GM19455 (cell line): Measurements from ENCODE around the gene ZNF441.
"Not testable (repeated sequence)": the region's sequence is repeated elsewhere in the genome, so short reads cannot be mapped to it uniquely, and the experiment has no call there.

ENCODE experiments used
- ATAC-seq: cut with Tn5 transposase; IDR thresholded peaks from one replicate; pipeline ENCODE4 v1.9.1; 2021; ENCODE audit not compliant: unreplicated experiment

The ZNF441 gene

DNA sequence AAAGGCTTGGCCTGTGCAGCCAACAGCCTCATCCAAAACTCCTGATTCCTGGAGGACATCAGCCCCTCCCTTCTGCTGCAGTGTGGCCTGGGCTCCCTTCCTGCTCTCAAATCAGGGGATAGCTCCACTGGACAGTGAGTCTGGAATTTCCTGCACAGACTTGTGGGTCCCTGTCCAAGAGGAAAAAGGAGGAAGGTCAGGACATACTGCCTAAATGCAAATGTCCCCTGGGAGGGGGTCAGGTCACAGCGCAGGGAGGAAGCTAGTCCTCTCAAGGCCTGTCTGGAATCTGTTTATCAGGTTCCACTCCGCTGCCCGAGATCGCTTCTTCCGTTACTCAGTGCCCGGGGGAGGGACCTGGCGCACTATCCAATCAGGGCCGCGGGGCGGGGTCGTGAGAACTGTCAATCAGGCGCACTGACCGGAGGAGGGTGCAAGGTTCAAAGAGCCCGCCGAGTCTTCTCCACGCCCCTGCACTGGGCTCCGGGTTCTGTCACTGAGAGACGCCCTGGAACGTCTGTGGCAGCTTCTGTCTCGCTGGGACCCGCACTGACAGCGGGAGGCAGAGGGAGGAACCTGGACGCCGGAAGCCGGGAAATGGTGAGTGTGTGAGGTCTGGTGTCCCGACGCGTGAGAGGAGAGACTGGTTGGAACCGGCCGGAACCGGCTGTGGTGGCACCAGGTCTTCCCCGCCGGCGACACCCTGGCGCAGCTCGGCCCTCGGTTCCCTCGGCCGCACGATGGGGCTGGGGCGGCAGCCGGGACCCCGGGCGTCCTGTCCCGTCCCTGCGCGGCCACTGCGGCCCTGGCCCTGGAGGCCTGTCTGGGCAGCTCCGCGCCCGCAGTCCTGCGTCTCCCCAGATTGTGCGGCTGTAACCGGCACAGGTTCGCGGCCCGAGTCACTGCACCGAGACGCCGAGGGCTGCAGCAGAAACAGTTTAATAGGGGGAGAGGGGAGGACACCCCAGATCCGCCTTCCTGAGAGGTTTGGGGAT is at the start of gene ZNF441:
Gene ZNF441 (plus strand): TSS at position 404 of the 995 bp plus-strand sequence. CDS start 194 bp downstream, at position 598.
- peak; percentile 90 for ATAC-seq

DNA sequence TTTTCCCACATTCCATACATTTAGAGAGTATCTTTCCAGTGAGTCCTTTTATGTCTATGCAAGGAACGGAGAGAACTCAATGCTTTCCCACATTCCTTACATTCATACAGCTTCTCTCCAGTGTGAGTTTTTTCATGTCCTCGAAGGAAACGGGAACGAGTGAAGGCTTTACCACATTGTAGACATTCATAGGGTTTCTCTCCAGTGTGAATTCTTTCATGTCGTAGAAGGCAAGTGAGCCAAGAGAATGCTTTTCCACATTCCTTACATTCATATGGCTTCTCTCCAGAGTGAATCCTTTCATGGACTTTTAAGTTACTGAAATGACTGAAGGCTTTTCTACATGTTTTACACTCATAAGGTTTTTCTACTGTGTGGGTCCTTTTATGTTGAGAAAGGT is 45.1 kb upstream of the ZNF441 start:
- ATAC-seq = no peak

- ATAC-seq = no peak
Observed at GRCh38 chr19:11722414-11722813, 44.4 kb upstream of the ZNF441 start.

- ATAC-seq = no peak
Observed at GRCh38 chr19:11729586-11729985, 37.2 kb upstream of the ZNF441 start.

DNA sequence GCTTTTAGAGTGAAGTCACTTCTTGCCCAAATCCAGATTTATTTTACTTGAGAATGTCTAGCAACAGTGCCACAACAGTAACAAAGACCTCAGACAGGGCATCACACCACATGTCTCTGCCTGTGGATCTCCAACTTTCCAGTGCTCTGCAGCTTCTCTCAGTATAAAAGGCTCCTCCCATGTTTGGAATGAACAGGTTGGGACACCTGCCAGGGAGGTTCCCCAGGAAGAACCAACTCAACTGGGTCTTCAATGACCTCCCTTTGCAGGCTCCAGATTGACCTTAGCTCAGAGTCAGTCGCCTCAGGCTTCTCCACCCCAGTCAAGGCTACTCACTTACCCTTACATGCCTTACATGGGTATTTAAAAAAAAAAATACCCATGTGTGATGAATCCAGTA is 31.4 kb upstream of the ZNF441 start:
- ATAC-seq = no peak

- ATAC-seq = no peak
Observed at GRCh38 chr19:11736696-11737095, 30.1 kb upstream of the ZNF441 start.

DNA sequence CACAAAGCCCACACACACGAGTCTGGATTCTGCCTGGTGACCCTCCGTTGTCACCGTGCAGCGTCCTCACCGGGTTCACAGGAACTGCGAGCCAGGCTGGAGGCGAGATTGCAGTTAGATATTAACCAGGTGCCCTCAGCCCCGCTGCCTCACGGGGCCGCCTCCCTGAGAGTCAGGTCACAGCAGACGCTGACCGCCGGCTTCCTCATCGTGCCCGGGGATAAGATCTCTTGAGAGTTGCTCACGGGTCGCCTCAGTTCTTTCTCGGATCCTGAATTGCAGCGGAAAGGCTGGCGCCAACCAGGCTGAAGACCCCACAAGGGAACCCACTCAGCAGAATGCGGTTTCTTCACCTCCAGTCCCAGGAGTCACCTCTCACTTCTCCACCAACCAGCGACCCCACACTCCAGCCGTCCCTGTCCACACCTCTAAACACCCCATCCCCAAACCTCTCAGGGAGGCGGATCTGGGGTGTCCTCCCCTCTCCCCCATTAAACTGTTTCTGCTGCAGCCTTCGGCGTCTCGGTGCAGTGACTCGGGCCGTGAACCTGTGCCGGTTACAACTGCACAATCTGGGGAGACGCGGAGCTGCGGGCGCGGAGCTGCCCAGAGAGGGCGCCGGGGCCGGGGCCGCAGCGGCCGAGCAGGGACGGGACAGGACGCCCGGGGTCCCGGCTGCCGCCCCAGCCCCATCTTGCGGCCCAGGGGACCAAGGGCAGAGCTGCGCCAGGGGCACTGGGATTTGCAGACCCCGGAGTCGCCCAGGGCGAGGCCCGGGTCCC is 28.6 kb upstream of the ZNF441 start:
- ATAC-seq = peak; percentile 41

DNA sequence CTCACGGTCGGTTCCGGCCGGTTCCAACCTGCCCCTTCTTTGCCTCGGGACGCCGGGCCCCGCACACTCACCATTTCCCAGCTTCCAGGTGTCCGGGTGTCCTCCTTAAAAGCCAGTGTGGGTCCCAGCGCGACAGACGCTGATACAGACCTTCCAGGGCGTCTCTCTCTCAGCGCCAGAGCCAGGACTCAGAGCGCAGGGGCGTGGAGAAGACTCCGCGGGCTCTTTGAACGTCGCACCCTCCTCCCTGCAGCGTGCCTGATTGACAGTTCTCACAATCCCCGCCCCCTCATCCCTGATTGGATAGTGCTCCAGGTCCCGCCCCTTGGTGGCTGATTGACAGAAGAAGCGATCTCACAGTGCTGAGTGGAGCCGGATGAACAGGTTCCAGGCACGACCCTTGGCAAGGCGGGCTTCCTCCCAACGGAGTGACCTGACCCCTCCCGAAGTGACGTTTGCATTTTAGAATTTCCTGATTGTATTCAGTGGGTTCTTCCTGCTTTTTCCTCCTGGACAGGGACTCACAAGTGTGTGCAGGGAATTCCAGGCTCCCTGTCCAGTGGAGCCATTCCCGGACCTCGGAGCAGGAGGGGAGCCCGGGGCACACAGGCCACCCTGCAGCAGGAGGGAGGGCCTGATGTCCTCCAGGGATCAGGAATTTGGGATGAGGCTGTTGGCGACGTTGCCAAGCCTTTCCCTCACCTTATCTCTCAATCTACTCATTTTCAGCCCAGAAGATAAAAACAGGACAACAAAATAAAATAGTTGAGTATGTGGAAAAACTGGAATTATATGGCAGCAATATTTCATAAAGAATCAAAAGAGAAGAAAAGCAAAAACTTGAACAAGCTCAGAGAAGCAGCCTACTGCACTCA is 27.8 kb upstream of the ZNF441 start, which contains the start of gene ZNF823:
Gene ZNF823 (minus strand): TSS at position 201 of the 875 bp plus-strand sequence. CDS start 127 bp downstream, at position 74.
- ATAC-seq = peak; percentile 90

DNA sequence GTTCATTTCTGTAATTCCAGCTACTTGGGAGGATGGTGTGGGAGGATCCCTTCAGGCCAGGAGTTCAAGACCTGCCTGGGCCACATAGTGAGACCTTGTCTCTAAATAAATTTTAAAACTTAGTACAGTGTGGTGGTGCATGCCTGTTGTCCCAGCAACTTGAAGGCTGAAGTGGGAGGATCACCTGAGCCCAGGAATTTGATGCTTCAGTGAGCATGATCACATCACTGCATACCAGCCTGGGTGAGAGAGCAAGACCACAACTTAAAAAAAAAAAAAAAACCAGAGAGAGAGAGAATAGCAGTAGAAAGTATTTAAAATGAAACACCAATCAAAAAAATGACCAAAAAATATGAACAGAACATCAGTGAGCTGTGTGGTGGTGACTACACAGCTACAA is 20.9 kb upstream of the ZNF441 start:
- ATAC-seq = no peak

GRCh38 chr19:11747277-11747676 is 19.5 kb upstream of the ZNF441 start:
- no peak for ATAC-seq

GRCh38 chr19:11749751-11750150 is 17.0 kb upstream of the ZNF441 start:
- ATAC-seq = no peak

DNA sequence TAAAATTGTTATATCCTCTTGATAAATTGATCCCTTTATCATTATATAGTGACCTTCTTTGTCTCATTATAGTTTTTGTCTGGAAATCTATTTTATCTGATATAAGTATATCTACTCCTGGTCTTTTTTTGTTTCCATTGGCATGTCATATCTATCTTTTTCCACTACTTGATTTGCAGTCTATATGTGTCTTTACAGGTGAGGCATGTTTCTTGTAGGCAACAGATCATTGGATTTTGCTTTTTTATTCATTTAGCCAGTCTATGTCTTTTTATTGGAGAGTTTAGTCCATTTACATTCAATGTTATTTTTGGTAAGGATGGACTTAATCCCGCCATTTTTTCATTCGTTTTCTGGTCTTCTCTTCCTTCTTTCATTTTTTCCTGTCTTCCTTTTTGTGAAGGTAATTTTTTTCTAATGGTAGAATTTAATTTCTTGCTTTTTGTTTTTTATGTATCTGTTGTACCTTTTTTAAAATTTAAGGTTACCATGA is 14.5 kb upstream of the ZNF441 start:
- ATAC-seq = no peak

DNA sequence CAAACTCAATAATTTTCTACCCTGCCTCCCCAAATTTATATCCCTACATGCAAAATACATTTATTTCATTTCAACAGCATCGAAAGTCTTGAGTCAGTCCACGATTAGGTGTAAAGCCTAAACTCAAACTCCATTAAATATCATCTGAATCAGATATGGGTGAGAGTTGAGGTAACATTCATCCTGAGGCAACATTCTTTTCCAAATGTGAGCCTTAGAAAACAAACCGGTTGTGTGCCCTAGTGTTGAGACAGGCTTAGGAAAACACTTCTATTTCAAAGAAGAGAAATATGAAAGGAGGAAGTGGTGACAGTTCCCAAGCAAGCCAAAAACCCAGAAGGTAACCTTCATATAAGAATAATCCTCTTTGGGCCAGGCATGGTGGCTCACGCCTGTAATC is 12.1 kb upstream of the ZNF441 start:
- ATAC-seq = no peak

- ATAC-seq = no peak
Observed at GRCh38 chr19:11756965-11757364, 9.8 kb upstream of the ZNF441 start.

- ATAC-seq = no peak
Observed at GRCh38 chr19:11759805-11760204, 7.0 kb upstream of the ZNF441 start.

DNA sequence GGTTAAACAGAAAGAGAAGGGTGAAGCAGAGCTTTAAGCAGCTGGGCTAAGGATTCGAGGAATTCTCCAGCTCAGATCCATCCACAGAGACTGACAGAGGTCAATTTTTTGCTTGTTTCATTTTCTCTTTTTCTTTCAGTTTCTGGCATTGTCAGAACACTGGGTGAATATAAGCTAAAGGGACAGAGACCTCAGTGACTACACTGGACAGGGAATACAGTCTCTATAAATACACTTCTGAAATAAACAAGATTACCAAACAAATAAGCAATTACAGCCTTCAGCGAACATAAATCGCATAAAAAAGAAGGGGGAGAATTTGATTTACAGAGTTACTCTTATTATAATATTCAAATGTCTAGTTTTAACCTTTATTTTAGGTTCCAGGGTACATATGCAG is 3.7 kb upstream of the ZNF441 start:
- no peak for ATAC-seq

GRCh38 chr19:11763611-11764010 is 3.2 kb upstream of the ZNF441 start:
- ATAC-seq = no peak

GRCh38 chr19:11767633-11768133 is 883 bp downstream of the ZNF441 start:
- no peak for ATAC-seq

DNA sequence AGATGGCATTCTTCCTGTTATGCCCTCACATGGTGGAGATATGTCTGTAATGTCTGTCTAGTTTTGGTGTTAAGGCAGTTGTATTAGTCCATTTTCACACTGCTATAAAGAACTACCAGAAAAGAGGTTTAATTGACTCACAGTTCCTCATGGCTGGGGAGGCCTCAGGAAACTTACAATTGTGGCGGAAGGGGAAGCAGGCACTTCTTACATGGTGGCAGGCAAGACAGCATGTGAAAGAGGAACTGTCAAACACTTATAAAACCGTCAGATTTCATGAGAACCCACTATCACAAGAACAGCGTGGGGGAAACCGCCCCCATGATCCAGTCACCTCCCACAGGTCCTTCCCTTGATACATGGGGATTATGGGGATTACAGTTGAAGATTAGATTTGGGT is 3.2 kb downstream of the ZNF441 start:
- ATAC-seq = no peak

GRCh38 chr19:11771520-11771919 is 4.7 kb downstream of the ZNF441 start:
- ATAC-seq = not testable (repeated sequence)
